ENCODE data around the gene RFC2.

DNA sequence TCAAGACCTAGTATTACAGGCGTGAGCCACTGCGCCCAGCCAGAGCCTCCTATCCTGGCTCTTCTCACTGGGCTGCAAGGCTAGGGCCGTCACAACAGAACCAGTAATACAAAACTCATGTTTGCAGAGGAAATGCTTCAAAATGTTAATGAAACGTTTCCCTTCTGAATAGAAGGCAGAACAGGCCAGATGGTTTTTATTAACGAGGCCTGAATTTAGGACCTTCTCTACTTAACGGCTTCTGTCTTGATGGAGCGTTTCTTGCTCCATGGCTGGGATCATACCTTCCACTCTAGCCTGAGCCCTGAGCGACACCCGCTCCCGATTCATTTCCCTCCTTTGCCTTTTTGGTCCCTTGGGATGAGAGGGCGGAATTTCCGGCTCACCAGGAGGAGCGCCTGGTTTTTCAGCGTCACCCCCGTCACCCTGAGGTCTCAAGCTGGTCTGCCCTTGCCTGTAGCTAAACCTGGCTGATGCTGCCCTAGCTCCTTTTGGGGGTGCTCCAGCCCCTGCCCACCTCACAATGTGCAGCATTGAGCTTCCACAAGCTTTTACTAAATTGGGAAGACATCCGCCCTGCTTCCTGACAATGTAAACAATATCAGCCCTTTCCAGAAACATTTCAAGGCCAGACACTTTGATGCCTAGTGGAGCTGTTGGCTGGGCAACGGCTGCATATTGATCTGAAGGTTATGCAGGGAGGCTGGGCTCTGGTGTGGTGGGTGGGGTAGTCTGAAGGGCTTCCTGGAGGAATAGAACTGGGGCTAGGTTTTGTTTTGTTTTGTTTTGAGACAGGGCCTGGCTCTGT is 40.2 kb upstream of the RFC2 start:
- TF ChIP-seq, protein P1, sequence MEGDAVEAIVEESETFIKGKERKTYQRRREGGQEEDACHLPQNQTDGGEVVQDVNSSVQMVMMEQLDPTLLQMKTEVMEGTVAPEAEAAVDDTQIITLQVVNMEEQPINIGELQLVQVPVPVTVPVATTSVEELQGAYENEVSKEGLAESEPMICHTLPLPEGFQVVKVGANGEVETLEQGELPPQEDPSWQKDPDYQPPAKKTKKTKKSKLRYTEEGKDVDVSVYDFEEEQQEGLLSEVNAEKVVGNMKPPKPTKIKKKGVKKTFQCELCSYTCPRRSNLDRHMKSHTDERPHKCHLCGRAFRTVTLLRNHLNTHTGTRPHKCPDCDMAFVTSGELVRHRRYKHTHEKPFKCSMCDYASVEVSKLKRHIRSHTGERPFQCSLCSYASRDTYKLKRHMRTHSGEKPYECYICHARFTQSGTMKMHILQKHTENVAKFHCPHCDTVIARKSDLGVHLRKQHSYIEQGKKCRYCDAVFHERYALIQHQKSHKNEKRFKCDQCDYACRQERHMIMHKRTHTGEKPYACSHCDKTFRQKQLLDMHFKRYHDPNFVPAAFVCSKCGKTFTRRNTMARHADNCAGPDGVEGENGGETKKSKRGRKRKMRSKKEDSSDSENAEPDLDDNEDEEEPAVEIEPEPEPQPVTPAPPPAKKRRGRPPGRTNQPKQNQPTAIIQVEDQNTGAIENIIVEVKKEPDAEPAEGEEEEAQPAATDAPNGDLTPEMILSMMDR (IDR thresholded peaks at IDR 0.05), result no peak
- TF ChIP-seq POLR2A (IDR thresholded peaks at IDR 0.05; ENCODE audit: low read depth) (no peak), POLR2AphosphoS5 (IDR thresholded peaks at IDR 0.05) (no peak)
